ENCODE data around the gene MFAP2.

The MFAP2 gene

DNA sequence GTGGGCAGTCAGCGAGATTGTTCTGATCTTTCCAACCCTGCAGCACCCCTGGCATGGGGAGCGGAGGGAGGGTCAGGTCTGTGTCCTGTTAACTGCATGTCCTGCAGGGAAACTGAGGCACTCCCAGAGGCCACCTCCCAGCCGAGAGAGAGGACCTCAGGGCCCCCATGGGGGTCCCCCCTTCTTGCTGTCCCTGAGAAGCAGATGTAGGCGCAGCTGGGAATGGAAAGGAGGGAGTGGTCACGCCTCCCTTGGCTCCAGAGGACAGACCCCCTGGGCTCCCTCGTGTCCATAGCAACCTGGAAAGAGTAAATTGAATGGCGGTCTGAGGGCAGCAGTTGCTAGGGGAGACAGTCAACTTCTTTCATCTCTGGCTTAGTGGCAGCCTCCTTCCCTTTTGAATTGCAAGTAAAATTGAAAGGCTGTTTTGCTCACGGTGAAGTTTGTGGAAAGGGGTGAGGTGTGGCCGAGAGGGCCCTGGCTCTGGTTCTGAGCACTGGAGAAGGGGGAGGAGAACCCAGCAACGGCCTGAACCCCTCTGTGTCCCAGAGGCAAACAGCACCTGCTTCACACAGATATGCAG, 53.8 kb downstream of the MFAP2 start:
- no peak for DNase-seq

- DNase-seq = no peak
Measured at GRCh38 chr1:16925635-16926490, 54.6 kb downstream of the MFAP2 start.

DNA sequence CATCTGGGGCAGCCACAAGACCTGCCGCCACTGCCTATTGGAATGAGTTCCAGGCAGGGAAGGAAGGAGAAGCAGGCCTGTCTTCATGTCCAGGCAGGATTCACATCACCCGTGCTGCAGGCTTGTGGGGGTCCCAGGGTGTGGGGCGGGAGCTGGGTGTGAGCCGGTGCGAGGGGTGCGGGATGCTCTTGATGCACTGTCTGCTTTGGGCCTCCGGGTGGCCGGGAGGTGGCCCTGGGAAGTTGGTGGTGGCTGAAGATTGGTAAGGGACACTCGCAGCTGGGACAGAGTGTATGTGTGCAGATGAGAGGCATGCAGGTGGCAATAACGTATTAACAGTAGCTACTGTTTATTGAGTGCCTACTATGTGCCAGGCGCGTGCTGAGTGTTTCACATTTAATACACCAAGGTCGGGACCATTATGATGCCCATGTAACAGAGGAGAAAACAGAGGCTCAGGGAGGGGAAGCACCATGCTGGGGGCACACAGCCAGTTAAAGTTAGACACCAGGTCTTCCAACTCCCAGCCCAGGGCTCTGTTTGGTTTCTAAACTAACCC, 55.4 kb downstream of the MFAP2 start:
- peak; percentile 12 for DNase-seq

Measured in DMS53 (cell line).